ENCODE data around the gene BBS2.
"Not testable (repeated sequence)": the region's sequence is repeated elsewhere in the genome, so short reads cannot be mapped to it uniquely, and the experiment has no call there.

Gene BBS2

GRCh38 chr16:56518425-56518824, 1.4 kb downstream of the BBS2 start:
- no peak for DNase-seq (ENCODE audit: low spot score)

GRCh38 chr16:56517206-56517605, 2.6 kb downstream of the BBS2 start:
- no peak for DNase-seq (ENCODE audit: low spot score)

GRCh38 chr16:56515665-56516064, 4.2 kb downstream of the BBS2 start:
- DNase-seq (ENCODE audit: low spot score), result no peak

- no peak for DNase-seq (ENCODE audit: low spot score)
Measured at GRCh38 chr16:56514845-56515244, 5.0 kb downstream of the BBS2 start.

- DNase-seq (ENCODE audit: low spot score), result peak; percentile 63
Measured at GRCh38 chr16:56513972-56514371, 5.9 kb downstream of the BBS2 start.

- DNase-seq (ENCODE audit: low spot score), result no peak
Measured at GRCh38 chr16:56513091-56513490, 6.7 kb downstream of the BBS2 start.

GRCh38 chr16:56512025-56512424, 7.8 kb downstream of the BBS2 start:
- no peak for DNase-seq (ENCODE audit: low spot score)

- DNase-seq (ENCODE audit: low spot score), result no peak
Measured at GRCh38 chr16:56510544-56510943, 9.3 kb downstream of the BBS2 start.

- peak; percentile 67 for DNase-seq (ENCODE audit: low spot score)
Measured at GRCh38 chr16:56506941-56507340, 12.9 kb downstream of the BBS2 start.

- no peak for DNase-seq (ENCODE audit: low spot score)
Measured at GRCh38 chr16:56505181-56505580, 14.6 kb downstream of the BBS2 start.

- DNase-seq (ENCODE audit: low spot score), result no peak
Measured at GRCh38 chr16:56493815-56494214, 26.0 kb downstream of the BBS2 start.

- no peak for DNase-seq (ENCODE audit: low spot score)
Measured at GRCh38 chr16:56493126-56493525, 26.7 kb downstream of the BBS2 start.

- DNase-seq (ENCODE audit: low spot score), result no peak
Measured at GRCh38 chr16:56491657-56492261, 28.1 kb downstream of the BBS2 start.

GRCh38 chr16:56488868-56489267, 31.0 kb downstream of the BBS2 start:
- not testable (repeated sequence) for DNase-seq (ENCODE audit: low spot score)

- no peak for DNase-seq (ENCODE audit: low spot score)
Measured at GRCh38 chr16:56488035-56488434, 31.8 kb downstream of the BBS2 start.

- no peak for DNase-seq (ENCODE audit: low spot score)
Measured at GRCh38 chr16:56483394-56483793, 36.4 kb downstream of the BBS2 start.

- no peak for DNase-seq (ENCODE audit: low spot score)
Measured at GRCh38 chr16:56482683-56483236, 37.1 kb downstream of the BBS2 start.

GRCh38 chr16:56481468-56482122, 38.2 kb downstream of the BBS2 start:
- no peak for DNase-seq (ENCODE audit: low spot score)

GRCh38 chr16:56480776-56481467, 38.9 kb downstream of the BBS2 start:
- DNase-seq (ENCODE audit: low spot score), result no peak

- DNase-seq (ENCODE audit: low spot score), result no peak
Measured at GRCh38 chr16:56479469-56479868, 40.4 kb downstream of the BBS2 start.

- DNase-seq (ENCODE audit: low spot score), result peak; percentile 10
Measured at GRCh38 chr16:56478281-56479049, 41.4 kb downstream of the BBS2 start.
